Endothelial cell of umbilical vein (primary cell): Measurements from ENCODE around the gene SH2D6. TPM values are rescaled to one million over a fixed set of nuclear protein-coding genes. Genes with fewer than 3 reads are reported as not detected.

Source experiments
- BruUV-seq: library from RNA; stranded (reverse); fragments of 400-500 nt; replicated peaks from 2 replicates; lab custom pipeline; 2021; lab: Mats Ljungman, UMichigan
- CTCF ChIA-PET: fragments of 300-600, 350-600 bp; sonication (Branson Sonifier 250); formaldehyde crosslinking; loops from one replicate; lab custom pipeline; 2021; ENCODE audit warnings: antibody characterized with exemption, inconsistent platforms; lab: Charles Lee
- POLR2A ChIA-PET: fragments of 300-600, 350-600 bp; sonication (Branson Sonifier 250); formaldehyde crosslinking; loops from one replicate; lab custom pipeline; 2021; ENCODE audit warnings: antibody characterized with exemption, inconsistent platforms; lab: Charles Lee
- DNase-seq: peaks from one replicate; pipeline ENCODE4 v3.0.0-alpha.2; 2011; ENCODE audit warnings: low read depth, low spot score
- FAIRE-seq: peaks from 2 replicates; lab custom pipeline; 2011; peaks lifted over from hg19 to GRCh38; lab: Jason Lieb, UNC
- H2AFZ ChIP-seq: 2 replicates; pipeline ENCODE4 v1.6.0; 2012; ENCODE audit warnings: low read depth, low read length, control low read depth, inconsistent platforms
- H3K27ac ChIP-seq: 2 replicates; pipeline ENCODE4 v1.5.1; 2011; ENCODE audit warnings: low read depth, mild to moderate bottlenecking, control low read depth, low read length, moderate library complexity; ENCODE audit not compliant: insufficient read depth
- H3K27me3 ChIP-seq, 2 experiments: 2 replicates each; pipeline versions ENCODE4 v1.6.0 to v1.6.1; 2011; ENCODE audit warnings: low read length in 2 of 2, mixed read lengths in 1 of 2; ENCODE audit not compliant: control insufficient read depth in 2 of 2, insufficient read depth in 2 of 2
- H3K36me3 ChIP-seq, 2 experiments: 2 replicates in 1 of 2; 3 replicates in 1 of 2; pipeline ENCODE4 v1.5.1; 2011; ENCODE audit warnings: low read length in 2 of 2, mild to moderate bottlenecking in 1 of 2, moderate library complexity in 1 of 2; ENCODE audit not compliant: control insufficient read depth in 2 of 2, insufficient read depth in 2 of 2; ENCODE audit errors: extremely low read depth in 1 of 2
- H3K4me1 ChIP-seq: 3 replicates; pipeline ENCODE4 v1.5.1; 2011; ENCODE audit warnings: mild to moderate bottlenecking, low read length; ENCODE audit not compliant: control insufficient read depth, insufficient read depth; ENCODE audit errors: extremely low read depth
- H3K4me2 ChIP-seq: 2 replicates; pipeline ENCODE4 v1.6.1; 2011; ENCODE audit warnings: low read length, control low read depth, mixed read lengths; ENCODE audit not compliant: insufficient read depth
- H3K4me3 ChIP-seq, 3 experiments: fragments of 200-600 bp in 1 of 3; sonication (generic), shearing (Covaris generic) in 1 of 3; replicated peaks in 1 of 3; 2 replicates each; pipeline ENCODE4 v1.5.1; 2011 to 2016; ENCODE audit warnings: control low read depth in 3 of 3, low read length in 3 of 3, mild to moderate bottlenecking in 2 of 3, inconsistent platforms in 1 of 3, low read depth in 1 of 3, moderate library complexity in 1 of 3; ENCODE audit not compliant: insufficient read depth in 1 of 3
- H3K79me2 ChIP-seq: 2 replicates; pipeline ENCODE4 v1.6.0; 2012; ENCODE audit warnings: low read length, inconsistent platforms; ENCODE audit not compliant: control insufficient read depth, insufficient read depth
- H3K9ac ChIP-seq: replicated peaks from 2 replicates; pipeline ENCODE3; 2011; ENCODE audit warnings: low read length, control low read depth; ENCODE audit not compliant: insufficient read depth; ENCODE audit errors: extremely low read depth
- H3K9me1 ChIP-seq: replicated peaks from 3 replicates; pipeline ENCODE4 v1.6.0; 2011; ENCODE audit warnings: mild to moderate bottlenecking, low read length; ENCODE audit not compliant: control insufficient read depth, insufficient read depth; ENCODE audit errors: extremely low read depth
- H3K9me3 ChIP-seq: replicated peaks from 2 replicates; pipeline ENCODE4 v1.5.1; 2012; ENCODE audit warnings: low read length, inconsistent platforms; ENCODE audit not compliant: control insufficient read depth, insufficient read depth
- H4K20me1 ChIP-seq: replicated peaks from 2 replicates; pipeline ENCODE3; 2011; ENCODE audit warnings: mild to moderate bottlenecking, low read length; ENCODE audit not compliant: control insufficient read depth, insufficient read depth; ENCODE audit errors: extremely low read depth
- CTCF ChIP-seq, 2 donors: IDR thresholded peaks; 1 replicate in 1 of 2; 2 replicates in 1 of 2; pipeline ENCODE4 v1.5.1; 2011; ENCODE audit warnings: low read length in 2 of 2, mild to moderate bottlenecking in 2 of 2, moderate library complexity in 2 of 2, control low read depth in 1 of 2, inconsistent platforms in 1 of 2, low read depth in 1 of 2; ENCODE audit not compliant: insufficient read depth in 1 of 2; ENCODE audit errors: extremely low read depth in 1 of 2
- EZH2 ChIP-seq: IDR thresholded peaks from 2 replicates; pipeline ENCODE4 v1.6.1; 2012; ENCODE audit warnings: borderline replicate concordance, low read depth, mild to moderate bottlenecking, moderate library complexity, low read length, inconsistent platforms; ENCODE audit not compliant: severe bottlenecking
- FOS ChIP-seq: IDR thresholded peaks from 2 replicates; pipeline ENCODE4 v1.6.1; 2011; ENCODE audit warnings: mild to moderate bottlenecking, low read length, moderate library complexity, borderline replicate concordance; ENCODE audit not compliant: insufficient read depth
- GATA2 ChIP-seq: IDR thresholded peaks from 2 replicates; pipeline ENCODE4 v1.7.0; 2011; ENCODE audit warnings: low read depth, mild to moderate bottlenecking, moderate library complexity, mixed read lengths, low read length; ENCODE audit not compliant: insufficient read length, insufficient read depth
- JUN ChIP-seq: IDR thresholded peaks from 2 replicates; pipeline ENCODE4 v1.6.1; 2011; ENCODE audit warnings: borderline replicate concordance, low read depth; ENCODE audit not compliant: insufficient read length, insufficient read depth
- MYC ChIP-seq: IDR thresholded peaks from one replicate; pipeline ENCODE4 v1.6.1; 2011; ENCODE audit warnings: mild to moderate bottlenecking, low read depth, low read length
- POLR2A ChIP-seq: IDR thresholded peaks from 2 replicates; pipeline ENCODE4 v1.6.1; 2012; ENCODE audit warnings: low read depth, mild to moderate bottlenecking, control low read depth, low read length
- POLR2AphosphoS5 ChIP-seq: IDR thresholded peaks from 2 replicates; pipeline ENCODE4 v1.6.1; 2012; ENCODE audit warnings: low read depth, mild to moderate bottlenecking, control low read depth, low read length, moderate library complexity; ENCODE audit not compliant: insufficient read depth
- dilution Hi-C: fragments of 300-500 bp; cut with MboI; formaldehyde crosslinking; loops from one replicate; pipeline ENCODE4 v1.15.0; 2019; ENCODE audit warnings: low sequenced_read_pairs; ENCODE audit not compliant: extremely low pct_ligation_motif_present
- intact Hi-C: fragments of 100-400 bp; cut with micrococcal nuclease; formaldehyde crosslinking; loops from one replicate; pipeline ENCODE4 v1.10.0; 2022
- polyA plus RNA-seq, 4 experiments: library from polyadenylated mRNA; depleted of rRNA in 3 of 4; stranded (reverse) in 3 of 4; unstranded in 1 of 4; fragments of >200 nt; gene quantifications; 2 replicates each; pipeline versions ENCODE4 v1.2.1 to v1.2.3, GENCODE V29; 2011 to 2012; ENCODE audit warnings: missing spikeins in 1 of 4
- total RNA-seq: library from RNA; stranded (reverse); gene quantifications from 2 replicates; pipeline ENCODE4 v1.2.3, GENCODE V29; 2021
- TF ChIP-seq, protein P1 (sequence below): IDR thresholded peaks from 2 replicates; pipeline ENCODE4 v1.6.1; 2011; ENCODE audit not compliant: insufficient read depth, insufficient read length

Gene SH2D6
- total and polyA plus RNA-seq, 2 donors (not counting 3 experiments of a cell fraction or from before 2014, with no cell fraction given): 0.53 TPM; not detected in 1

GRCh38 chr2:85398426-85399182, 19.9 kb upstream of the SH2D6 start:
- H3K9me1 ChIP-seq: no peaks in the 10 kb centered on the region
- H3K4me3 ChIP-seq: no peak overlapping the region
- FAIRE-seq (no peak), DNase-seq (no peak)
- no peak overlapping the region for H3K9ac ChIP-seq
- no peak overlapping the region for H2AFZ ChIP-seq
- TF ChIP-seq FOS (no peak), EZH2 (no peak), MYC (no peak), POLR2AphosphoS5 (no peak), JUN (no peak), GATA2 (no peak), CTCF (IDR thresholded peaks at IDR 0.05; ENCODE audit: extremely low read depth in 1 of 2, insufficient read depth in 1 of 2, low read depth in 1 of 2, low read length in 2 of 2) (no peak), POLR2A (no peak)
- TF ChIP-seq, protein P1, sequence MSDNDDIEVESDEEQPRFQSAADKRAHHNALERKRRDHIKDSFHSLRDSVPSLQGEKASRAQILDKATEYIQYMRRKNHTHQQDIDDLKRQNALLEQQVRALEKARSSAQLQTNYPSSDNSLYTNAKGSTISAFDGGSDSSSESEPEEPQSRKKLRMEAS: no peak
- POLR2A ChIA-PET: no interaction called here
- BruUV-seq: no TSS peak
- CTCF ChIA-PET: interaction anchor here (0.7 kb wide), 1 partner anchor 26 kb away, joined by 3 read pairs; no protein-coding TSS in a partner anchor
- H3K79me2 ChIP-seq: no peaks in the 10 kb centered on the region
- H4K20me1 ChIP-seq: no peaks in the 10 kb centered on the region
- H3K4me1 ChIP-seq: no peaks in the 10 kb centered on the region
- H3K27ac ChIP-seq: no peak overlapping the region
- dilution Hi-C loops: no loop called here
- H3K27me3 ChIP-seq: no peaks in the 10 kb centered on the region
- intact Hi-C loops: no loop called here
- H3K9me3 ChIP-seq: no peaks in the 10 kb centered on the region
- no peak overlapping the region for H3K4me2 ChIP-seq
- peaks cover 2% of the 10 kb centered on the region in 2 experiments for H3K36me3 ChIP-seq
